ENCODE results near the gene DNAH6. TPM values are rescaled to one million over a fixed set of nuclear protein-coding genes. Genes with fewer than 3 reads are reported as not detected.

Gene DNAH6
- total RNA-seq, 1 experiment from 2014 or later = 0.39 TPM

- no peak overlapping the region for H3K27ac Mint-ChIP-seq
- POLR2A ChIA-PET = no interaction called here
- H3K4me3 Mint-ChIP-seq = no peak overlapping the region
These were observed 30.3 kb downstream of the DNAH6 start for GRCh38 chr2:84546551-84546950.

GRCh38 chr2:84548303-84548702, 32.0 kb downstream of the DNAH6 start:
- POLR2A ChIA-PET = no interaction called here
- Mint-ChIP-seq H3K27ac (no peak overlapping the region), H3K36me3 (no peaks in the 10 kb centered on the region), H3K9me3 (no peaks in the 10 kb centered on the region), H3K27me3 (ENCODE audit: low read depth) (no peaks in the 10 kb centered on the region; the same call in 1 of the 2 replicates), H3K4me1 (no peaks in the 10 kb centered on the region), H3K4me3 (no peak overlapping the region)
- DNase-seq (ENCODE audit: low spot score) (no peak), ATAC-seq (no peak)
- TF ChIP-seq, protein P1, sequence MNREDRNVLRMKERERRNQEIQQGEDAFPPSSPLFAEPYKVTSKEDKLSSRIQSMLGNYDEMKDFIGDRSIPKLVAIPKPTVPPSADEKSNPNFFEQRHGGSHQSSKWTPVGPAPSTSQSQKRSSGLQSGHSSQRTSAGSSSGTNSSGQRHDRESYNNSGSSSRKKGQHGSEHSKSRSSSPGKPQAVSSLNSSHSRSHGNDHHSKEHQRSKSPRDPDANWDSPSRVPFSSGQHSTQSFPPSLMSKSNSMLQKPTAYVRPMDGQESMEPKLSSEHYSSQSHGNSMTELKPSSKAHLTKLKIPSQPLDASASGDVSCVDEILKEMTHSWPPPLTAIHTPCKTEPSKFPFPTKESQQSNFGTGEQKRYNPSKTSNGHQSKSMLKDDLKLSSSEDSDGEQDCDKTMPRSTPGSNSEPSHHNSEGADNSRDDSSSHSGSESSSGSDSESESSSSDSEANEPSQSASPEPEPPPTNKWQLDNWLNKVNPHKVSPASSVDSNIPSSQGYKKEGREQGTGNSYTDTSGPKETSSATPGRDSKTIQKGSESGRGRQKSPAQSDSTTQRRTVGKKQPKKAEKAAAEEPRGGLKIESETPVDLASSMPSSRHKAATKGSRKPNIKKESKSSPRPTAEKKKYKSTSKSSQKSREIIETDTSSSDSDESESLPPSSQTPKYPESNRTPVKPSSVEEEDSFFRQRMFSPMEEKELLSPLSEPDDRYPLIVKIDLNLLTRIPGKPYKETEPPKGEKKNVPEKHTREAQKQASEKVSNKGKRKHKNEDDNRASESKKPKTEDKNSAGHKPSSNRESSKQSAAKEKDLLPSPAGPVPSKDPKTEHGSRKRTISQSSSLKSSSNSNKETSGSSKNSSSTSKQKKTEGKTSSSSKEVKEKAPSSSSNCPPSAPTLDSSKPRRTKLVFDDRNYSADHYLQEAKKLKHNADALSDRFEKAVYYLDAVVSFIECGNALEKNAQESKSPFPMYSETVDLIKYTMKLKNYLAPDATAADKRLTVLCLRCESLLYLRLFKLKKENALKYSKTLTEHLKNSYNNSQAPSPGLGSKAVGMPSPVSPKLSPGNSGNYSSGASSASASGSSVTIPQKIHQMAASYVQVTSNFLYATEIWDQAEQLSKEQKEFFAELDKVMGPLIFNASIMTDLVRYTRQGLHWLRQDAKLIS (CRISPR knock-in tag; IDR thresholded peaks at IDR 0.05; ENCODE audit: borderline replicate concordance) = no peak
- TF ChIP-seq FOXK1 (CRISPR knock-in tag; IDR thresholded peaks at IDR 0.05) (no peak), ESRRA (CRISPR knock-in tag; IDR thresholded peaks at IDR 0.05; ENCODE audit: borderline replicate concordance) (no peak), ZSCAN18 (CRISPR knock-in tag; IDR thresholded peaks at IDR 0.05) (no peak), TEAD4 (CRISPR knock-in tag; IDR thresholded peaks at IDR 0.05) (no peak), CREM (CRISPR knock-in tag; IDR thresholded peaks at IDR 0.05) (no peak), CBFB (CRISPR knock-in tag; IDR thresholded peaks at IDR 0.05; ENCODE audit: low read depth) (no peak), TP53 (CRISPR knock-in tag; IDR thresholded peaks at IDR 0.05) (no peak), ZNF423 (CRISPR knock-in tag; IDR thresholded peaks at IDR 0.05) (no peak), IRF2 (CRISPR knock-in tag; IDR thresholded peaks at IDR 0.05; ENCODE audit: borderline replicate concordance, low read depth) (no peak), ZNF263 (CRISPR knock-in tag; IDR thresholded peaks at IDR 0.05; ENCODE audit: low read depth) (no peak), GABPB1 (CRISPR knock-in tag; IDR thresholded peaks at IDR 0.05) (no peak), RORB (CRISPR knock-in tag; IDR thresholded peaks at IDR 0.05) (no peak), ATF1 (CRISPR knock-in tag; IDR thresholded peaks at IDR 0.05) (no peak), SP1 (CRISPR knock-in tag; conservative IDR thresholded peaks at IDR 0.05) (no peak), MXD4 (CRISPR knock-in tag; IDR thresholded peaks at IDR 0.05; ENCODE audit: borderline replicate concordance) (no peak)
- TF ChIP-seq, protein P2, sequence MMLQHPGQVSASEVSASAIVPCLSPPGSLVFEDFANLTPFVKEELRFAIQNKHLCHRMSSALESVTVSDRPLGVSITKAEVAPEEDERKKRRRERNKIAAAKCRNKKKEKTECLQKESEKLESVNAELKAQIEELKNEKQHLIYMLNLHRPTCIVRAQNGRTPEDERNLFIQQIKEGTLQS (CRISPR knock-in tag; conservative IDR thresholded peaks at IDR 0.05) = no peak
- TF ChIP-seq, protein P3, sequence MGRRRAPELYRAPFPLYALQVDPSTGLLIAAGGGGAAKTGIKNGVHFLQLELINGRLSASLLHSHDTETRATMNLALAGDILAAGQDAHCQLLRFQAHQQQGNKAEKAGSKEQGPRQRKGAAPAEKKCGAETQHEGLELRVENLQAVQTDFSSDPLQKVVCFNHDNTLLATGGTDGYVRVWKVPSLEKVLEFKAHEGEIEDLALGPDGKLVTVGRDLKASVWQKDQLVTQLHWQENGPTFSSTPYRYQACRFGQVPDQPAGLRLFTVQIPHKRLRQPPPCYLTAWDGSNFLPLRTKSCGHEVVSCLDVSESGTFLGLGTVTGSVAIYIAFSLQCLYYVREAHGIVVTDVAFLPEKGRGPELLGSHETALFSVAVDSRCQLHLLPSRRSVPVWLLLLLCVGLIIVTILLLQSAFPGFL (CRISPR knock-in tag; IDR thresholded peaks at IDR 0.05; ENCODE audit: borderline replicate concordance) = no peak
- TF ChIP-seq, protein P4, sequence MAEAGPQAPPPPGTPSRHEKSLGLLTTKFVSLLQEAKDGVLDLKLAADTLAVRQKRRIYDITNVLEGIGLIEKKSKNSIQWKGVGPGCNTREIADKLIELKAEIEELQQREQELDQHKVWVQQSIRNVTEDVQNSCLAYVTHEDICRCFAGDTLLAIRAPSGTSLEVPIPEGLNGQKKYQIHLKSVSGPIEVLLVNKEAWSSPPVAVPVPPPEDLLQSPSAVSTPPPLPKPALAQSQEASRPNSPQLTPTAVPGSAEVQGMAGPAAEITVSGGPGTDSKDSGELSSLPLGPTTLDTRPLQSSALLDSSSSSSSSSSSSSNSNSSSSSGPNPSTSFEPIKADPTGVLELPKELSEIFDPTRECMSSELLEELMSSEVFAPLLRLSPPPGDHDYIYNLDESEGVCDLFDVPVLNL (CRISPR knock-in tag; IDR thresholded peaks at IDR 0.05; ENCODE audit: borderline replicate concordance, low read depth) = no peak
- CTCF ChIA-PET = no interaction called here

More at GRCh38 chr2:84546551-84546950, 30.3 kb downstream of the DNAH6 start:
- TF ChIP-seq ZNF512 (CRISPR knock-in tag; IDR thresholded peaks at IDR 0.05; ENCODE audit: borderline replicate concordance) (no peak), FOXK1 (CRISPR knock-in tag; IDR thresholded peaks at IDR 0.05) (no peak), JAZF1 (CRISPR knock-in tag; IDR thresholded peaks at IDR 0.05) (no peak), KAT7 (CRISPR knock-in tag; IDR thresholded peaks at IDR 0.05; ENCODE audit: borderline replicate concordance) (no peak), EMX1 (CRISPR knock-in tag; IDR thresholded peaks at IDR 0.05) (no peak)
- TF ChIP-seq, protein P2 (CRISPR knock-in tag; conservative IDR thresholded peaks at IDR 0.05) = no peak
- Mint-ChIP-seq H3K36me3 (no peaks in the 10 kb centered on the region), H3K27me3 (ENCODE audit: low read depth) (no peaks in the 10 kb centered on the region), H3K9me3 (no peaks in the 10 kb centered on the region), H3K4me1 (no peaks in the 10 kb centered on the region)
- CTCF ChIA-PET = interaction anchor here (0.6 kb wide), 1 partner anchor 43 kb away, joined by 5 read pairs; no protein-coding TSS in a partner anchor
- no peak for DNase-seq (ENCODE audit: low spot score)
- no peak for ATAC-seq

Data from WTC11 (cell line).